ENCODE measurements around the gene TBCB.

The TBCB gene

DNA sequence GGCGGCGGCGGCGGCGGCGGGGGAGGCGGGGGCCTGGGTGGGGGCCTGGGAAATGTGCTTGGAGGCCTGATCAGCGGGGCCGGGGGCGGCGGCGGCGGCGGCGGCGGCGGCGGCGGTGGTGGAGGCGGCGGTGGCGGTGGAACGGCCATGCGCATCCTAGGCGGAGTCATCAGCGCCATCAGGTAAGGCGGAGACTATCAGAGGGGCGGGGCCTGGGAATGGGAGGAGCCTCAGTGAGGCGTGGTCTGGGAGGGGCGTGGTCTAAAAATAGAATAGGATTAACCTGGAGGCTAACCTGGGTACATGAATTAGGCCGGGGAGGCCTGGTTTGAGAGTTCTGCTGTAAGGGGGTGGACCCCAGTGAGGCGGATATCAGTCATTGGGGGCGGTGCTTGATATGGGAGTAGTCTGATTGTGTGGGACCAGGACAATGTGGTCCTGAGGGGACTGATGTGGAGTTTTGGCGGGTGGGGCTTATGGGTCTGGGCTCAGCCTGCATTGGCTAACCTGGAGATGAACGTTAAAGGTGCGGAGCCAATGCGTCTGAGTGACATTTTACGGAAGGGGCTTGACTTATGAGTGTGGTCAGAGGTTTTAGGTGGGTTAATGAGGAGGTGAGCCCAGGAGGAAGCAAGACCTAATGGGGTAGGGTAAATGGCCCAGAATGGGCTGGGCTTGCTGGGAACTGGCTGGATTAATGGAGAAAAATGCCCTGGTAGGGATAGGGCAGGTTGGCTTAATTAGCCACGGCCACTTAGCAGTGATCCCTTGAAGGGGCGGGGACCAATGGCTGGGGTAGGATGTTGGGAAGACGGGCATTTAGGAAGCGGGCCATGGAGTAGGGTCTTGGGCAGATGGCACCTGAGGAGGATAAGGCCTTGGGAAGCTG is 26.0 kb downstream of the TBCB start:
- no peaks in the 10 kb centered on the region for H3F3A ChIP-seq (ENCODE audit: insufficient read depth, low read length)

DNA sequence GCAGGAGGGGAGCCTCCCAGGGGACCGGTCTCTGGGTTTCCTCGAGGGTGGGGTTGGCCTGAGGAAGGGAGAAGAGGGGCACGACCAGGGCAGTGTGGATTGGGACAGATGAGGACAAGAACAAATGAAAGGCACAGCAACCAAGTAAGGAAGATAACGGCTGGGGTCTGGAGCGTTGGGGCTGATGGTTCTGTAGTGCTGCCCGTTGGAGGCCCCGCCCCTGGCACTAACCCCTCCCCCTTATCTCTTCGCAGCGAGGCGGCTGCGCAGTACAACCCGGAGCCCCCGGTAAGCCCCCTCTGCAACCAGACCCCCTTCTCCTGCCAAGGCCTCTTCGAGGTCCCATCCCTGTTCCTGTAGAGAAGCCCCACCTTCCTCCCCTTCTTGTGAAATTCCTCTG is 26.8 kb downstream of the TBCB start:
- Histone ChIP-seq H3K79me2 (ENCODE audit: insufficient read depth, low read length) (no peaks in the 10 kb centered on the region), H3K4me3 (ENCODE audit: low read depth, low read length, poor library complexity, severe bottlenecking) (no peak overlapping the region), H3K9ac (ENCODE audit: low read length) (no peak overlapping the region), H4K20me1 (ENCODE audit: insufficient read depth, low read length) (no peaks in the 10 kb centered on the region), H3K27me3 (ENCODE audit: insufficient read depth, low read length) (no peaks in the 10 kb centered on the region), H3K36me3 (ENCODE audit: insufficient read depth, low read length) (peaks cover 41% of the 10 kb centered on the region), H3K9me2 (ENCODE audit: low read depth, low read length) (no peaks in the 10 kb centered on the region), H3K27ac (ENCODE audit: low read depth, low read length, poor library complexity, severe bottlenecking) (no peak overlapping the region), H3K9me3 (ENCODE audit: low read length) (no peaks in the 10 kb centered on the region), H3K4me2 (ENCODE audit: low read length) (no peak overlapping the region), H3F3A (ENCODE audit: insufficient read depth, low read length) (no peaks in the 10 kb centered on the region), H3K4me1 (ENCODE audit: insufficient read depth, low read length, severe bottlenecking) (peaks cover 13% of the 10 kb centered on the region), H2AFZ (ENCODE audit: low read length) (no peak overlapping the region)
- no peak for TF ChIP-seq EZH2 (IDR thresholded peaks at IDR 0.05; ENCODE audit: borderline replicate concordance, low read length)
- TF ChIP-seq, protein P1, sequence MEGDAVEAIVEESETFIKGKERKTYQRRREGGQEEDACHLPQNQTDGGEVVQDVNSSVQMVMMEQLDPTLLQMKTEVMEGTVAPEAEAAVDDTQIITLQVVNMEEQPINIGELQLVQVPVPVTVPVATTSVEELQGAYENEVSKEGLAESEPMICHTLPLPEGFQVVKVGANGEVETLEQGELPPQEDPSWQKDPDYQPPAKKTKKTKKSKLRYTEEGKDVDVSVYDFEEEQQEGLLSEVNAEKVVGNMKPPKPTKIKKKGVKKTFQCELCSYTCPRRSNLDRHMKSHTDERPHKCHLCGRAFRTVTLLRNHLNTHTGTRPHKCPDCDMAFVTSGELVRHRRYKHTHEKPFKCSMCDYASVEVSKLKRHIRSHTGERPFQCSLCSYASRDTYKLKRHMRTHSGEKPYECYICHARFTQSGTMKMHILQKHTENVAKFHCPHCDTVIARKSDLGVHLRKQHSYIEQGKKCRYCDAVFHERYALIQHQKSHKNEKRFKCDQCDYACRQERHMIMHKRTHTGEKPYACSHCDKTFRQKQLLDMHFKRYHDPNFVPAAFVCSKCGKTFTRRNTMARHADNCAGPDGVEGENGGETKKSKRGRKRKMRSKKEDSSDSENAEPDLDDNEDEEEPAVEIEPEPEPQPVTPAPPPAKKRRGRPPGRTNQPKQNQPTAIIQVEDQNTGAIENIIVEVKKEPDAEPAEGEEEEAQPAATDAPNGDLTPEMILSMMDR (IDR thresholded peaks at IDR 0.05; ENCODE audit: low read length) = no peak

More for the DNA sequence above, 26.0 kb downstream of the TBCB start:
- H3K27ac ChIP-seq (ENCODE audit: low read depth, low read length, poor library complexity, severe bottlenecking) = peak overlapping the region; percentile 80
- peak overlapping the region; percentile 94; the same call in 1 of the 2 replicates for H3K9ac ChIP-seq (ENCODE audit: low read length)
- TF ChIP-seq, protein P1 (IDR thresholded peaks at IDR 0.05; ENCODE audit: low read length) = no peak
- TF ChIP-seq EZH2 (IDR thresholded peaks at IDR 0.05; ENCODE audit: borderline replicate concordance, low read length) = no peak
- no peaks in the 10 kb centered on the region for H3K9me2 ChIP-seq (ENCODE audit: low read depth, low read length)
- peaks cover 21% of the 10 kb centered on the region for H3K4me1 ChIP-seq (ENCODE audit: insufficient read depth, low read length, severe bottlenecking)
- no peaks in the 10 kb centered on the region for H3K9me3 ChIP-seq (ENCODE audit: low read length)
- H3K79me2 ChIP-seq (ENCODE audit: insufficient read depth, low read length) = no peaks in the 10 kb centered on the region
- peaks cover 33% of the 10 kb centered on the region for H3K36me3 ChIP-seq (ENCODE audit: insufficient read depth, low read length)
- no peak overlapping the region for H2AFZ ChIP-seq (ENCODE audit: low read length)
- H3K4me2 ChIP-seq (ENCODE audit: low read length) = peak overlapping the region; percentile 75
- no peaks in the 10 kb centered on the region for H4K20me1 ChIP-seq (ENCODE audit: insufficient read depth, low read length)
- peak overlapping the region; percentile 95 for H3K4me3 ChIP-seq (ENCODE audit: low read depth, low read length, poor library complexity, severe bottlenecking)
- no peaks in the 10 kb centered on the region for H3K27me3 ChIP-seq (ENCODE audit: insufficient read depth, low read length)

DNA sequence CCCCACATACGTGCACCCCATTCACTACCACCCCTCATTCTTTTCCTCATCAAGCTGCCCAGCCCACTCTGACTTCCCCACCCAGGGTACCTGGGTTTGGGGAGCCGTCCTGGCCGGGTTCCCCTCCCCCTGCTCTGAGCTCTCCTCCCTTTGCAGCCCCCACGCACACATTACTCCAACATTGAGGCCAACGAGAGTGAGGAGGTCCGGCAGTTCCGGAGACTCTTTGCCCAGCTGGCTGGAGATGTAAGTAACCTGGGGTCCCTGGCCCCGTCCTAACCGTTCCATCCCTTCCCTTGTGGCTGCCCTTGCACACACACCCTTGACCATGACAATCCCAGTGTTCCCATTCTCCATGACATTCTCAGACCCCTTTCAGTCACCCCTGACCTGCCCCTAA is 27.2 kb downstream of the TBCB start:
- no peaks in the 10 kb centered on the region for H3K79me2 ChIP-seq (ENCODE audit: insufficient read depth, low read length)

More for the DNA sequence above, 27.2 kb downstream of the TBCB start:
- H3K27ac ChIP-seq (ENCODE audit: low read depth, low read length, poor library complexity, severe bottlenecking) = no peak overlapping the region
- no peak overlapping the region for H2AFZ ChIP-seq (ENCODE audit: low read length)
- no peaks in the 10 kb centered on the region for H4K20me1 ChIP-seq (ENCODE audit: insufficient read depth, low read length)
- no peak overlapping the region for H3K9ac ChIP-seq (ENCODE audit: low read length)
- TF ChIP-seq, protein P1 (IDR thresholded peaks at IDR 0.05; ENCODE audit: low read length) = no peak
- TF ChIP-seq EZH2 (IDR thresholded peaks at IDR 0.05; ENCODE audit: borderline replicate concordance, low read length) = no peak
- H3K36me3 ChIP-seq (ENCODE audit: insufficient read depth, low read length) = peaks cover 44% of the 10 kb centered on the region
- H3K4me2 ChIP-seq (ENCODE audit: low read length) = no peak overlapping the region
- H3K27me3 ChIP-seq (ENCODE audit: insufficient read depth, low read length) = no peaks in the 10 kb centered on the region
- H3F3A ChIP-seq (ENCODE audit: insufficient read depth, low read length) = no peaks in the 10 kb centered on the region
- no peaks in the 10 kb centered on the region for H3K9me2 ChIP-seq (ENCODE audit: low read depth, low read length)
- H3K4me3 ChIP-seq (ENCODE audit: low read depth, low read length, poor library complexity, severe bottlenecking) = no peak overlapping the region
- no peaks in the 10 kb centered on the region for H3K9me3 ChIP-seq (ENCODE audit: low read length)
- peaks cover 10% of the 10 kb centered on the region for H3K4me1 ChIP-seq (ENCODE audit: insufficient read depth, low read length, severe bottlenecking)
